IPS-11a (cell line): ENCODE results near the gene LCLAT1.
"Not testable (repeated sequence)": the region's sequence is repeated elsewhere in the genome, so short reads cannot be mapped to it uniquely, and the experiment has no call there.

Experiments used
- H3K4me3 ChIP-seq: one replicate; pipeline ENCODE4 v1.5.1; 2013; ENCODE audit warnings: low read depth, low read length, control low read depth

The LCLAT1 gene

GRCh38 chr2:30633039-30633438 lies 186.0 kb downstream of the LCLAT1 start:
- H3K4me3 ChIP-seq: no peak overlapping the region

GRCh38 chr2:30636311-30636710 lies 189.3 kb downstream of the LCLAT1 start:
- no peak overlapping the region for H3K4me3 ChIP-seq

- H3K4me3 ChIP-seq: no peak overlapping the region
These were observed 192.8 kb downstream of the LCLAT1 start for GRCh38 chr2:30639836-30640235.

GRCh38 chr2:30641765-30642345 lies 194.8 kb downstream of the LCLAT1 start:
- H3K4me3 ChIP-seq: no peak overlapping the region

GRCh38 chr2:30643013-30643412 lies 196.0 kb downstream of the LCLAT1 start:
- H3K4me3 ChIP-seq: not testable (repeated sequence)

- no peak overlapping the region for H3K4me3 ChIP-seq
These were observed 196.6 kb downstream of the LCLAT1 start for GRCh38 chr2:30643674-30644073.

- H3K4me3 ChIP-seq: no peak overlapping the region
These were observed 198.2 kb downstream of the LCLAT1 start for GRCh38 chr2:30645081-30645744.

GRCh38 chr2:30645745-30646119 lies 198.7 kb downstream of the LCLAT1 start:
- H3K4me3 ChIP-seq: no peak overlapping the region

- H3K4me3 ChIP-seq: no peak overlapping the region
These were observed 200.9 kb downstream of the LCLAT1 start for GRCh38 chr2:30647752-30648457.

GRCh38 chr2:30649278-30649677 lies 202.2 kb downstream of the LCLAT1 start:
- no peak overlapping the region for H3K4me3 ChIP-seq

- H3K4me3 ChIP-seq: no peak overlapping the region
These were observed 202.8 kb downstream of the LCLAT1 start for GRCh38 chr2:30649828-30650227.

GRCh38 chr2:30652271-30652915 lies 205.3 kb downstream of the LCLAT1 start:
- H3K4me3 ChIP-seq: no peak overlapping the region

GRCh38 chr2:30653847-30654246 lies 206.8 kb downstream of the LCLAT1 start:
- no peak overlapping the region for H3K4me3 ChIP-seq

GRCh38 chr2:30654404-30654803 lies 207.4 kb downstream of the LCLAT1 start:
- no peak overlapping the region for H3K4me3 ChIP-seq

GRCh38 chr2:30655211-30655610 lies 208.2 kb downstream of the LCLAT1 start:
- H3K4me3 ChIP-seq: no peak overlapping the region

- H3K4me3 ChIP-seq: no peak overlapping the region
These were observed 208.6 kb downstream of the LCLAT1 start for GRCh38 chr2:30655660-30656059.

- H3K4me3 ChIP-seq: no peak overlapping the region
These were observed 209.0 kb downstream of the LCLAT1 start for GRCh38 chr2:30656079-30656478.

GRCh38 chr2:30661173-30662107 lies 214.4 kb downstream of the LCLAT1 start:
- H3K4me3 ChIP-seq: no peak overlapping the region

GRCh38 chr2:30662268-30663131 lies 215.5 kb downstream of the LCLAT1 start:
- H3K4me3 ChIP-seq: no peak overlapping the region

GRCh38 chr2:30663321-30663720 lies 216.3 kb downstream of the LCLAT1 start:
- no peak overlapping the region for H3K4me3 ChIP-seq
